Nucleus accumbens (tissue), 56 donors: ENCODE measurements around the gene TFCP2L1.

Experiments used
- DNase-seq, 56 donors: peaks; one replicate each; lab custom pipeline; 2025; lab: John Stamatoyannopoulos, UW

TFCP2L1 gene

GRCh38 chr2:121245120-121245820, 39.7 kb downstream of the TFCP2L1 start:
- DNase-seq: no peak

GRCh38 chr2:121244616-121245015, 40.4 kb downstream of the TFCP2L1 start:
- DNase-seq: no peak

GRCh38 chr2:121243821-121244460, 41.1 kb downstream of the TFCP2L1 start:
- DNase-seq: no peak

- no peak for DNase-seq
These were observed 42.0 kb downstream of the TFCP2L1 start for GRCh38 chr2:121242976-121243375.

GRCh38 chr2:121242175-121242875, 42.7 kb downstream of the TFCP2L1 start:
- DNase-seq: no peak

GRCh38 chr2:121241466-121241865, 43.5 kb downstream of the TFCP2L1 start:
- DNase-seq: no peak

- DNase-seq: no peak
These were observed 44.6 kb downstream of the TFCP2L1 start for GRCh38 chr2:121240436-121240835.

GRCh38 chr2:121239969-121240368, 45.0 kb downstream of the TFCP2L1 start:
- no peak for DNase-seq

- DNase-seq: no peak
These were observed 45.5 kb downstream of the TFCP2L1 start for GRCh38 chr2:121239471-121239870.

GRCh38 chr2:121238828-121239227, 46.2 kb downstream of the TFCP2L1 start:
- DNase-seq: no peak

GRCh38 chr2:121237980-121238665, 46.9 kb downstream of the TFCP2L1 start:
- no peak for DNase-seq

GRCh38 chr2:121237336-121237979, 47.5 kb downstream of the TFCP2L1 start:
- no peak for DNase-seq

GRCh38 chr2:121236650-121237180, 48.3 kb downstream of the TFCP2L1 start:
- no peak for DNase-seq

GRCh38 chr2:121236101-121236640, 48.8 kb downstream of the TFCP2L1 start:
- no peak for DNase-seq

GRCh38 chr2:121235542-121235941, 49.5 kb downstream of the TFCP2L1 start:
- no peak for DNase-seq

- no peak for DNase-seq
These were observed 50.2 kb downstream of the TFCP2L1 start for GRCh38 chr2:121234791-121235190.

GRCh38 chr2:121234144-121234543, 50.9 kb downstream of the TFCP2L1 start:
- DNase-seq: no peak

GRCh38 chr2:121233486-121234110, 51.4 kb downstream of the TFCP2L1 start:
- DNase-seq: no peak

- DNase-seq: no peak
These were observed 52.3 kb downstream of the TFCP2L1 start for GRCh38 chr2:121232626-121233265.
